Left ventricle myocardium inferior (tissue), 1 donor: ENCODE results near the gene GBX1. TPM values are rescaled to one million over a fixed set of nuclear protein-coding genes. Genes with fewer than 3 reads are reported as not detected.

Experiments
- DNase-seq: peaks from one replicate; pipeline ENCODE4 v3.0.0-alpha.2; 2020
- H3K27ac ChIP-seq: fragments of 200-600 bp; replicated peaks from 2 replicates; pipeline ENCODE4 v1.8.0; 2021
- H3K27me3 ChIP-seq: fragments of 200-600 bp; 2 replicates; pipeline ENCODE4 v1.8.0; 2021; ENCODE audit warnings: low read depth
- H3K36me3 ChIP-seq: fragments of 200-600 bp; 2 replicates; pipeline ENCODE4 v1.8.0; 2021
- H3K4me1 ChIP-seq: fragments of 200-600 bp; 2 replicates; pipeline ENCODE4 v1.8.0; 2021
- H3K4me3 ChIP-seq: fragments of 200-600 bp; 2 replicates; pipeline ENCODE4 v1.8.0; 2021; ENCODE audit warnings: mild to moderate bottlenecking, moderate library complexity
- H3K9me3 ChIP-seq: fragments of 200-600 bp; replicated peaks from 2 replicates; pipeline ENCODE4 v1.8.0; 2021
- intact Hi-C: fragments of 100-400 bp; cut with micrococcal nuclease; formaldehyde crosslinking; loops from one replicate; pipeline ENCODE4 v1.11.0; 2022
- total RNA-seq: library from RNA; stranded (reverse); fragmentation: NEBNext Ultra II Directional; extraction: Animal tissue kit (Norgen Biotek cat#: 25700); gene quantifications from one replicate; pipeline ENCODE4 v1.2.1, GENCODE V29; 2021
- TF ChIP-seq, protein P1 (sequence below): fragments of 200-600 bp; IDR thresholded peaks from 2 replicates; pipeline ENCODE4 v1.8.0; 2021; ENCODE audit warnings: antibody characterized with exemption, mild to moderate bottlenecking, borderline replicate concordance
- donor health status: DM: no; HTN: yes; CAD: no; lungs with severe emphysema.

GBX1 gene
- total RNA-seq, 1 donor from 2014 or later, result 1.9 TPM

DNA sequence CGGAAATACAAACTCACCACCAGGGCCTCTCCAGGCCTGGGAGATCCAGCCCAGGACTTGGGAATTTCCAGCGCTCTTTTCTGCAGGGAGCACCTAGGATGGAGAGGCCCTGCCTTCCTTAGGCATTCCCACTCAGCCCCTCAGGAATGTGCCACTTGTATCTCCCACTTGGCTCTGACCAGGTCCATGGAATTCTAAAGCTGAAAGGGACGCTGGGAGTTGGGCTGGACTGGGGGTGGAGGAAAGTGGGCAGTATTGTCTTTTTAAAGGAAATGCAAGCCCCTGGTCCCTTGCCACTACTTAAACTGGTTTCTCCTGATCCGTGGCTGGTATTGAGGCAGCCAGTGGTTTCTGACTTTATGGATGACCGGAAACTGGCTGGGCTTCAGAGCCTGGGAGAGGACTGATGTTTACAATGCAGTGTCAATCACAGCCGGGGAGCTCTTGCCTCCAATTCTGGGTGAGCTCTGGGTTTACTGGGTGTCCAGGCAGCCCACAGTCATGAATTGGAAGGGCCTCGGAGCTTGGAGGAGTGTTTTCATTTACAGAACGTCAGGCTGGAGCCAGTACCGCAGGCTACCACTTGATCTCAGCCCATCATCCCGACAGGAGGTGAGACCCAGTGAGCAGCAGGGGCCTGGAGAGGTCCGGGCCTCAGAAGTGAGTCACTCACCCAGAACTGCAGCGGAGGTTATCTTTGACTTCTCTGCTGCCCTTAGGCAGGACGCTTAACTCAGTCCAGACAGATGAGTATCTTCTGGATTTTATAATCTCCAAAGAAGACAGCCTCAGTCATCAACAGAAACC lies 53.9 kb downstream of the GBX1 start:
- H3K4me3 ChIP-seq, result no peak overlapping the region
- intact Hi-C loops, result no loop called here
- no peak for DNase-seq
- peaks cover 37% of the 10 kb centered on the region for H3K4me1 ChIP-seq
- no peaks in the 10 kb centered on the region for H3K9me3 ChIP-seq
- TF ChIP-seq, protein P1, sequence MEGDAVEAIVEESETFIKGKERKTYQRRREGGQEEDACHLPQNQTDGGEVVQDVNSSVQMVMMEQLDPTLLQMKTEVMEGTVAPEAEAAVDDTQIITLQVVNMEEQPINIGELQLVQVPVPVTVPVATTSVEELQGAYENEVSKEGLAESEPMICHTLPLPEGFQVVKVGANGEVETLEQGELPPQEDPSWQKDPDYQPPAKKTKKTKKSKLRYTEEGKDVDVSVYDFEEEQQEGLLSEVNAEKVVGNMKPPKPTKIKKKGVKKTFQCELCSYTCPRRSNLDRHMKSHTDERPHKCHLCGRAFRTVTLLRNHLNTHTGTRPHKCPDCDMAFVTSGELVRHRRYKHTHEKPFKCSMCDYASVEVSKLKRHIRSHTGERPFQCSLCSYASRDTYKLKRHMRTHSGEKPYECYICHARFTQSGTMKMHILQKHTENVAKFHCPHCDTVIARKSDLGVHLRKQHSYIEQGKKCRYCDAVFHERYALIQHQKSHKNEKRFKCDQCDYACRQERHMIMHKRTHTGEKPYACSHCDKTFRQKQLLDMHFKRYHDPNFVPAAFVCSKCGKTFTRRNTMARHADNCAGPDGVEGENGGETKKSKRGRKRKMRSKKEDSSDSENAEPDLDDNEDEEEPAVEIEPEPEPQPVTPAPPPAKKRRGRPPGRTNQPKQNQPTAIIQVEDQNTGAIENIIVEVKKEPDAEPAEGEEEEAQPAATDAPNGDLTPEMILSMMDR, result no peak
- no peak overlapping the region for H3K27ac ChIP-seq
- no peaks in the 10 kb centered on the region for H3K27me3 ChIP-seq
- H3K36me3 ChIP-seq, result peaks cover 11% of the 10 kb centered on the region

DNA sequence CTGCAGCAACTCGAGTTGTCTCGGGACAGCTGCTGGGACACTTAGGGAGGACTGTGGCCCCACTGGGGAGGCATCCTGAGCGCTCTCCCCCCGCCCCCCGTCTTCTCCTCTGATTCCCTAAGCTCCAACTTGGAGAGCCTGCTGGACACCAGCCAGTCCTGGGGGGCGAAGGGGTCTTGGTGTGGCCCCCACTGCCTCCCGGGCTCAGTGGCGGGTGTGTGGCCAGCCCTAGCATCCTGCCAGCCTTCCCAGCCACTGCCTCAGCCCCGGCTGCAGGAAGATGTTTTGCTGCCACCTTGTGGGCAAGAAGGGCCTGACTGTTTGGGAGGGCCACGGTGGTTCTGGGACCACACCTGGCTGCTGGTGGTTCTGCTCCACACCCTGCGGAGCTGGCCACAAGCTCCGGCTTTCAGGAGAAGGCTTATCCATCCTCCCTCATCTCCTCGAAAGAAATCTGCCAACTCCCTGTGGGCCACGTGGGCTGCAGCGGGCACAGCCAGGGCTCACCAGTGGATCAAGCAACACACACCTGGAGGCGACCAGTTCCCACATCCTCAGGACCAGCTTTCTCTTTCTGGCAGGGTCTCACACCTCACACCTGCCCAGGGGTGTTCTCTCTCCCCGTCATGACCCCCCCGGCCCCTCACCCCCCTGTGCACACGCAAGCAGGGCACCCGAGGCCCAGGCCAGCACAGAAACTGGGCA lies 56.4 kb downstream of the GBX1 start:
- Histone ChIP-seq H3K36me3 (peaks cover 4% of the 10 kb centered on the region), H3K4me1 (peaks cover 37% of the 10 kb centered on the region), H3K27me3 (no peaks in the 10 kb centered on the region), H3K9me3 (no peaks in the 10 kb centered on the region), H3K27ac (peak overlapping the region; percentile 42), H3K4me3 (no peak overlapping the region)
- intact Hi-C loops, result no loop called here
- peak; percentile 75 for DNase-seq
- TF ChIP-seq, protein P1, result peak; percentile 95

DNA sequence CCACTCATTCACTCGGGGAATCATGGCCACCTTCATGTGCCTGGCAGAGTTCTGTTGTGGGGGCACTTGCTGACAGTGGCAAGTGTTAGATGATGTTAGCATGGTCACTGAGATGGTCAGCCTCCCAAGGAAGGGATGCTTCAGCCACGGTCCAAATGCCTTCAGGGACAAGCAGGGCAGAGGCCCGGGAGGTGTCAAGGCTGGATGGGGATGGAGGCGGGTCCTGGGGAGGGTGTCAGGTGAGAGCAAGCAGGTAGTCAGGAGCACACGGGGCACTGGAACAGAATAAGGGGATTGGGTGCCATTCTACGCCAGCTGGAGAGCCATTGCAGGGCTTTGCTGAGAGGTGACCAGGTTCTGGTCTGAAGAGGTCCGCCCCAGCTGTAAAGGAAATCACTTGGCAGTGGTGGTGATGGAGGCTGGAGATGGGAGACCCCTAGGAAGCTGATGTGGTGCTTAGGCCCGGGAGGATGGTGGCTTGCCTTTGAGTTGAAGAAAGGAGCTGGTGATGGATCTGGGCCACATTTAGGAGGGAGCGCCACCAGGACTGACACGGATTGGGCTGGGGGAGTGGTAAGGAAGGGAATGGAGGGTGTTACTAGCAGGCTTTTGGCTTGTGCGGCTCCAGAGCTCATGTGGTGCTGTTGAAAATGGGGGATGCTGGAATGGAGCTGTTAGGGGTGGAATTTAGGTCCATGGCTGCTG lies 57.1 kb downstream of the GBX1 start:
- Histone ChIP-seq H3K9me3 (no peaks in the 10 kb centered on the region), H3K36me3 (peaks cover 4% of the 10 kb centered on the region), H3K4me3 (no peak overlapping the region), H3K4me1 (peaks cover 32% of the 10 kb centered on the region), H3K27me3 (no peaks in the 10 kb centered on the region), H3K27ac (peak overlapping the region; percentile 42)
- intact Hi-C loops, result no loop called here
- TF ChIP-seq, protein P1, result no peak
- no peak for DNase-seq

DNA sequence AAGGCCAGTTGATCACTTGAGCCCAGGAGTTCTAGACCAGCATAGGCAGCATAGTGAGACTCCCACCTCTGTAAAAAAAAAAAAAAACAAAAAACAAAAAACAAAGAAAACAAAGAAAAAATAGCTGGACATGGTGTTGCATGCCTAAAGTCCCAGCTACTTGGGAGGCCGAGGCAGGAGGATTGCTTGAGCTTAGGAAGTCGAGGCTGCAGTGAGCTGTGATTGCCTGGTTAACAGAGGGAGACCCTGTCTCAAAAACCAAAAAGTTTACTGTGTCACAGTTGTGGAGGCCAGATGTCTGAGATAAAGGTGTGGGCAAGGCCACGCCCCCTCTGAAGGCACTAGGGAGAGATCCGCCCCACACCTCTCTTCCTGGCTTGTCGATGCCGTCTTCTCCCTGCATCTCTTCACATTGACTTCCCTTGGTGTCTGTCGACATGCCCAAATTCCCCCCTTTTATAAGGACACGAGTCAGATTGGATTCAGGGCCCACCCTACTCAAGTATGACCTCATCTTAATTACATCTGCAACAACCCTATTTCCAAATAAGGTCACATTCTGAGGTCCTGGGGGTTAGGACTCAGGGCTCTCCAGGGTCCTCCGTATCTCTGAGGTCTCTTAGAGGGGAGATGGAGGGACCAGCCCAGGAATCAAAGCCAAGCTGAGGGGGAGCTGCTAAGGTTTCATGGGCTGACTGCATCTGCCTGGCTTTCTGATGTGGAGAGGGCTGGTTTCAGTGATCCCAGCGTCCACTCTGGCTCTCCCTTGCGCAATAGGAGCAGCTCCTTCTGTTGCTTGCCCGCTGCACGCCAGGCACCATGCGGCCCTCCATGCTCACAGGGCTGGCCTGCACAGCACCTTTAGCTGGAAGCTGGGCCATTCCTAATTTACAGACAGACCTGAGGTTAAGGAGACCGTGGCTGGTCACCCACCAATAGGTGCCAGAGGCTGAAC lies 58.1 kb downstream of the GBX1 start:
- TF ChIP-seq, protein P1, result no peak
- peak; percentile 45 for DNase-seq
- Histone ChIP-seq H3K9me3 (no peaks in the 10 kb centered on the region), H3K36me3 (peaks cover 4% of the 10 kb centered on the region), H3K4me1 (peaks cover 39% of the 10 kb centered on the region), H3K27ac (peak overlapping the region; percentile 42), H3K27me3 (no peaks in the 10 kb centered on the region), H3K4me3 (no peak overlapping the region)
- intact Hi-C loops, result loop anchor here (10.0 kb wide), 1 partner anchor 75 kb away; no protein-coding TSS in a partner anchor
